ENCODE data around the gene SCRN1. TPM values are rescaled to one million over a fixed set of nuclear protein-coding genes. Genes with fewer than 3 reads are reported as not detected.

Gene SCRN1
- total RNA-seq, 2 donors from 2014 or later, result 5.7 to 6.1 TPM

DNA sequence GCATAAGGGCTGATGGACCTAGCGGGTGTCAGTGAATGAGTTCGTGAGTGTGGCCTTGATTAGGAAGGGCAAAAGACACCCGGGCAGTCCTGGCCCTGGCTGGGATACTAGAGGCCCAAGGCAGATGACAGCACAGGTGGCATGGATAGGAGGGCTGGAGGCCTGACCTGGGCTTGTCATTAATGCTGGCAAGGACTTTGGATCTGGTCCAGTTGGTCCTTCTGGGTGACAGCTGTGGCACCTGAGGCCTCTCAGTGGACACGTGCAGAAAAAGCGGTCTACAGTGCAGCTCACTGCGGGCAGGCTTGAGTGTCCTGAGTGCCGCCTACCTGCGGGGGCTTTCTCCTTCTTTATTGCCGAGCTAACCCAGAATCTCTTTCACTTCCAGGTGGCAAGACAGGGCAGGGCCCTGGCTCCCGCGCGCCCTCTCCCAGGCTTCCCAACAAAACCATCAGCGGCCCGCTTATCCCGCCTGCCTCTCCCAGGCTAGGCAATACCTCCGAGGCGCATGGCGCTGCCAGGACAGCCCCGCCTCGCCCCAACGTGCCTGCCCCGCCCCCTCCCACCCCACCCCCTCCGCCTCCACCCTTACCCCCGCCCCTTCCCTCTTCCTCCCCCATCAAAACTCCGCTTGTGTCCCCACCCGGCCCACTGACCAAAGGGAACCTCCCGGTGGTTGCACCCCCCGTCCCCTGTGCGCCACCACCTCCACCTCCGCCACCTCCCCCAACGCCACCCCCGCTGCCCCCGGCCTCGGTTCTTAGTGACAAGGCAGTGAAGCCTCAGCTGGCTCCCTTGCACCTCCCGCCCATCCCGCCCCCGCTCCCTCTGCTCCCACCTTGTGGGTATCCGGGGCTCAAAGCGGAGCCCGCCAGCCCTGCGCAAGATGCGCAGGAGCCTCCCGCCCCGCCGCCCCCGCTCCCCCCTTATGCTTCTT, 105.9 kb downstream of the SCRN1 start:
- Mint-ChIP-seq H3K4me3 (peak overlapping the region; percentile 56), H3K36me3 (ENCODE audit: low read depth) (peaks cover 5% of the 10 kb centered on the region), H3K4me1 (peaks cover 4% of the 10 kb centered on the region), H3K27me3 (peaks cover 52% of the 10 kb centered on the region), H3K27ac (no peak overlapping the region)
- DNase-seq, result no peak
- no peaks in the 10 kb centered on the region for H3K9me3 ChIP-seq (ENCODE audit: control insufficient read depth, low read length, poor library complexity, severe bottlenecking)
- ATAC-seq, result no peak

DNA sequence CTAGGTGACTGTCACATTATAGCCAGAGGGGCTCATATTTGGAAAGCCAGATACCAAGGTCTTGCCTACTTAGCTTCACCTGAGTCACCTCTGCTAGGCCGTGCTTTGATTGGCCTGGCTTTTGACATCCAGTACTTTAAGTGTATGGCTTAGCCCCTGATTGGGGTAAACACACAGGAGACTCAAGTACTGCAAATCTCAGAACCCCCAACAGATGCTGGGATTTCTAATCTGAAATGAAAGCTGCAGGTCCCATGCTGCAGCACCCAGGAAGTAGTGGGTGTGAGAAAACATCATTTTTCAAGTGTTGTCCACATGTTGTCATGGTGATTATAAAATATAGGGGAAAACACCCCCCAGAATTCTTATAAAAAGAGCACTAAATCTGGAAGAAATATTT, 107.1 kb downstream of the SCRN1 start:
- H3K36me3 Mint-ChIP-seq (ENCODE audit: low read depth), result peaks cover 5% of the 10 kb centered on the region
- no peak overlapping the region for H3K4me3 Mint-ChIP-seq
- DNase-seq, result no peak
- peaks cover 59% of the 10 kb centered on the region for H3K27me3 Mint-ChIP-seq
- H3K4me1 Mint-ChIP-seq, result peaks cover 7% of the 10 kb centered on the region
- no peaks in the 10 kb centered on the region for H3K9me3 ChIP-seq (ENCODE audit: control insufficient read depth, low read length, poor library complexity, severe bottlenecking)
- no peak overlapping the region for H3K27ac Mint-ChIP-seq
- no peak for ATAC-seq

DNA sequence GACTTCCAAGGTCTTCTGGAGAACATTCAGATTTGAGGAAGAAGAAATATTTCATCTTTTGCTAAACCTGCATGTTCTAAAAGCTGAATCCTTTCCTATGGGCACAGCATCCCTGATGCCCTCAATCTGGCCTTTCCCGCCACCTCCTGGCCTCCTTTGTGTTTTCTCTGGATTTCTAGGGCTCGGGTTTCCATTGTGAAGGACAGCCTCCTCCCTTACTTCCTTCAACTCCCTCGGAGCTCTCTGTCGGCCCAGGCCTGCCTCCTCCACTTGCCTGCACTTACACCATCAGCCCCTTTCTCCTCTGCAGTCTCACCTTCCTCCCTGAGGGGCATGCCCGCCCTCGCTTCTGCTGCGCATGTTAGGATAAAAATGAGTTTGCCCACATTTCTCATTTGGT, 107.9 kb downstream of the SCRN1 start:
- no peak for DNase-seq
- no peaks in the 10 kb centered on the region for H3K9me3 ChIP-seq (ENCODE audit: control insufficient read depth, low read length, poor library complexity, severe bottlenecking)
- peaks cover 5% of the 10 kb centered on the region for H3K36me3 Mint-ChIP-seq (ENCODE audit: low read depth)
- H3K4me3 Mint-ChIP-seq, result no peak overlapping the region
- no peak for ATAC-seq
- H3K27me3 Mint-ChIP-seq, result peaks cover 58% of the 10 kb centered on the region
- no peak overlapping the region for H3K27ac Mint-ChIP-seq
- peaks cover 7% of the 10 kb centered on the region for H3K4me1 Mint-ChIP-seq

DNA sequence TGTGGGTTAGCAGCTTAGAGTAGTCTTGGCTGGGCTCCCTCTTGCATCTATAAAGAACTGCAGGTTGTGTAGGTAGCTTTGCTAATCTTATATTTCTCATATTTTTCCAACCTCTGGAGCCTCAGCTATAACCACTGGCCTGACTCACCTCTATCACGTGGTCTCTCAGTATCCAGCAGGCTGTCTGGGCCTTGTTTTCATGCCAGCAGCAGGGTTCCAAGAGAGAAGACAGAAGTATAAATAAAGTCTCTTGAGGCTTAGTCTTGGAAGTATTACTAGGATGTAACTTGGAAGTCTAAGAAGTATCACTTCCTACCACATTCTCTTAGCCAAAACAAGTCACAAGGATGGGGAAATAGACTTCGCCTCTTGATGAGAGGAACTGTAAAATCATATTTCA, 110.0 kb downstream of the SCRN1 start:
- Mint-ChIP-seq H3K36me3 (ENCODE audit: low read depth) (peaks cover 5% of the 10 kb centered on the region), H3K27ac (no peak overlapping the region), H3K4me3 (no peak overlapping the region), H3K27me3 (peaks cover 63% of the 10 kb centered on the region), H3K4me1 (peaks cover 7% of the 10 kb centered on the region)
- no peak for ATAC-seq
- no peak for DNase-seq
- H3K9me3 ChIP-seq (ENCODE audit: control insufficient read depth, low read length, poor library complexity, severe bottlenecking), result no peaks in the 10 kb centered on the region

DNA sequence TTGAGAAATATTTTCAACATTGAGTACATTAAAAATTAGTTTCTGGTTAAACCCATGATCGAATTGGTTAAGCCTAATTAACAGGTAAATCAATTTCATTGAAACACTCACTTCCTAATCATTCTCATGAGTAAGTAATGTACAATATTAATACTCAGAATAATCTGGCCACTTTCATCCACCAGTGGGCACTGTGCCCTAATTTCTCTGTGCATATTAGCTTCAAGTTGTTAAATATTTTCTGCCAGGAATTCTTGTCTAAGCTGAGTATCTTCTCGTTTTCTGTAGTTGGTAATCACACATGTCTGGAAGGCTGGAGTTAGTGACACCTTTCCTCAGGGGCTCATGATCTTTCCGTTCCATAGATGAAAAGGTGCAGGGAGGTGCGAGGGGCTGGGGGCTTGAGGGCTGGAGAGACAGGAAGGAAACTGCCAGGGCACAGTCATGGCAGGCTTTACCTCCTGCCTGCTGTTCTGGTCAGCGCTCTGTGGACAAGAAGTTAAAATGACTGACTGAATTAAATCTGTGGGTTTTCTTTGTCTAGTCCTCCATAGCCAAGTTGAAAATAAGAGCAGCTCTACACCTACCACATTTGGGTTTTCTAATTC, 111.4 kb downstream of the SCRN1 start:
- peaks cover 62% of the 10 kb centered on the region for H3K27me3 Mint-ChIP-seq
- peaks cover 3% of the 10 kb centered on the region for H3K36me3 Mint-ChIP-seq (ENCODE audit: low read depth)
- no peak for ATAC-seq
- H3K4me1 Mint-ChIP-seq, result peaks cover 7% of the 10 kb centered on the region
- H3K9me3 ChIP-seq (ENCODE audit: control insufficient read depth, low read length, poor library complexity, severe bottlenecking), result no peaks in the 10 kb centered on the region
- DNase-seq, result no peak
- H3K27ac Mint-ChIP-seq, result peak overlapping the region; percentile 14
- no peak overlapping the region for H3K4me3 Mint-ChIP-seq

DNA sequence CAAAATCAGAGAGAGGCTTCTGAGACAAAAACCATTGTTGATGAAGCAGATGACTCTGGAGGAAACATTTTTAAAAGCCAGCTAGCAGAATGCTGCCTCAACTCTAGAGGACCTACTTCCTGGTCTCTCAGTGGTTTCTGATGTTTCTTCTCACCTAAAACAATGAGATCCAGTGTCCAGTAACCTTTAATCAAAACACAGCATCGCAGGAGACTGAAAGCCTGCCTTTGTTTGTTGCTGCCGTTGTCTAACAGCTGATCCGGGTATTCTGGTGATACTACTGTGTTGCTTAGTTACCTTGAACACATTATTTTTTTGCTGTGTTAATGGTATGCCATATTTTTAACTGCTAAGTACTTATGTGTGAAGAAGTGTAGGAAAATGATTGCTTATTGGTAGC, 112.4 kb downstream of the SCRN1 start:
- ATAC-seq (no peak), DNase-seq (no peak)
- Mint-ChIP-seq H3K27ac (no peak overlapping the region), H3K4me1 (peaks cover 3% of the 10 kb centered on the region), H3K36me3 (ENCODE audit: low read depth) (peaks cover 2% of the 10 kb centered on the region), H3K4me3 (no peak overlapping the region), H3K27me3 (peaks cover 55% of the 10 kb centered on the region)
- H3K9me3 ChIP-seq (ENCODE audit: control insufficient read depth, low read length, poor library complexity, severe bottlenecking), result no peaks in the 10 kb centered on the region

DNA sequence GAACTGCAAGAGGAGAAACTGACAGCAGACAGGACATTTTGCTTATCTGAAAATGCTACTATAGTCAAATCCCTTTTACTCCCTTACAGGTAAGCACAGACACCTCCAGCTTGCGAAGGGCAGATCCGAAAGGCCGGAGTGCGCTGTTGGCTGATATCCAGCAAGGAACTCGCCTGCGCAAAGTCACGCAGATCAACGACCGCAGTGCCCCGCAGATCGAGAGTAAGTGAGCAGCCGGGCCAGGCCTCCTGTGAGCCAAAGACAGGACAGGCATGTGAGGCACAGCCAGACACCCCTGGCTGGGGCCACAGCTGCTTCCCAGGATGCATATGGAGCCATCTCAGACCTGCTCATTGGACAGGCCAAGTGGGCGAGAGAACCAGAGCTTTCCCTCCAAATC, 113.9 kb downstream of the SCRN1 start:
- ATAC-seq (no peak), DNase-seq (no peak)
- H3K36me3 Mint-ChIP-seq (ENCODE audit: low read depth), result no peaks in the 10 kb centered on the region
- H3K4me3 Mint-ChIP-seq, result no peak overlapping the region
- no peaks in the 10 kb centered on the region for H3K9me3 ChIP-seq (ENCODE audit: control insufficient read depth, low read length, poor library complexity, severe bottlenecking)
- H3K4me1 Mint-ChIP-seq, result peaks cover 3% of the 10 kb centered on the region
- no peak overlapping the region for H3K27ac Mint-ChIP-seq
- peaks cover 57% of the 10 kb centered on the region for H3K27me3 Mint-ChIP-seq

DNA sequence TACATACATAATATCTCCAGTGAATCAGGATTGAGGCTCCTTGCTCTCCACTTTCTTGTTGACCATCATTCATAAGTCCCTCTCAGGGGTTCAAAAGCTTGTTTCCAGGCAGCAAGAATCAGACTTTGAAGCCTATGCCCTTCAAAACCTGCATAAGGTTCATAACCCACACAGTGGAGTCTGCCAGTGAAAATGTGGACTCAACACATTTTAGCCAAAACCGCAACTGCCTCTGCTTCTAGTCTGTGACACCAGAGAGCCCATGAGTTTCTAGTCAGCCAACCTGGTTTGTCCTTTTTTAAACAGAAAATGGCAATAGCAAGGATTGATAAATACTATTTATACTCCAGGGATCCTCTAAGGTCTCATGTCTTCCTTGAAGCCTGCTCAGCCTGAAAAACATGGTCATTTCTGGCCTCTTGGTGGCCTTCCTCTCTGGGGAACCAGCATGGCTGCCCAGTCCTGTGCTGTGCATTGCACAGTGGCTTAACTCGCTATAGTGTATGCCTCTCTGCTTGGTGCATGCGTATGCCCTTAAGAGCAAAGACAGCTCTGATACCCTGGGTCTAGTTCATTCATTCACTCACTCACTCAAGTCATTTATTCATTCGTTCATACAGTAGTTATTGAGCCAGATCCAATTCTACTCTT, 115.8 kb downstream of the SCRN1 start:
- Mint-ChIP-seq H3K36me3 (ENCODE audit: low read depth) (no peaks in the 10 kb centered on the region), H3K27me3 (peaks cover 65% of the 10 kb centered on the region), H3K27ac (no peak overlapping the region), H3K4me1 (peaks cover 3% of the 10 kb centered on the region), H3K4me3 (no peak overlapping the region)
- no peaks in the 10 kb centered on the region for H3K9me3 ChIP-seq (ENCODE audit: control insufficient read depth, low read length, poor library complexity, severe bottlenecking)
- ATAC-seq (no peak), DNase-seq (no peak)

DNA sequence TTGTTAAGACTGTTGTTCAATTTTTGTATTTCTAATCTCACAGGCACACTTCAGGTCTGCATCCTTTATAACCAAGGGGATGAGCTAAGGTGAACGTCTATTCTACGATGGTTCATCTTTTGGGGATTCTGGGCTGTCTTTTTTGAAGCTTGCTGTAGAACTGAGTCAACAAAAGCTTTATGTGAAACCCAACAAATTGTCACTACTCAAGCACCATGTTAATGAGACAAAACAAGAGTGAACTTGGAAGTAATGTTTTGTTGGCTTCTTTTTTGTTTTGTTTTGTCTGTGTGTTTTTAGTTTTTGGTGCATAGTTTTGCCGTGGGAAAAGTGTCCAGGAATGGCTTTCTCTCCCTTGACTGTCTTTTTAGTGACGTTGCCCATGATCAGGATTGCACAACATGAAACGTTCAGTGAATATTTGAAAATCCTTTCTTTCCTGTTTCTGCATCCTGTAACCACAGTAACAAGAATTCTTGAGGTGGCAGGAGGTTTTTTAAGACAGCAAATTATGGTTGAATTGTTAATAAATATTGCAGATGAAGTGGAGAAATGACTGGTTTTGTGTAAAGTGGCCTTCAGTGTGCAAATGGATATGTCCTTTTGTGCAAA, 117.7 kb downstream of the SCRN1 start:
- DNase-seq (no peak), ATAC-seq (no peak)
- Mint-ChIP-seq H3K27me3 (peaks cover 56% of the 10 kb centered on the region), H3K4me3 (no peak overlapping the region), H3K36me3 (ENCODE audit: low read depth) (no peaks in the 10 kb centered on the region), H3K27ac (no peak overlapping the region), H3K4me1 (no peaks in the 10 kb centered on the region)
- no peaks in the 10 kb centered on the region for H3K9me3 ChIP-seq (ENCODE audit: control insufficient read depth, low read length, poor library complexity, severe bottlenecking)

Other genes starting within 250 kb of the SCRN1 start
- gene WIPF3, start 183.3 kb downstream of the SCRN1 start, total RNA-seq, result under 1 TPM in 1 of 2 donors, not detected in 1; 0.08 TPM
- 1 to 10 TPM; 5.1 to 7.4 TPM for gene FKBP14, start 36.9 kb upstream of the SCRN1 start, total RNA-seq
- 1 to 10 TPM; 5.9 to 7.6 TPM for gene PLEKHA8, start 38.6 kb upstream of the SCRN1 start, total RNA-seq
- 10 to 100 TPM; 25.1 to 91.0 TPM for gene MTURN, start 145.2 kb upstream of the SCRN1 start, total RNA-seq